GM12878 (cell line): ENCODE results near the gene KLHDC8A. TPM values are rescaled to one million over a fixed set of nuclear protein-coding genes. Genes with fewer than 3 reads are reported as not detected.
A peak's percentile ranks its signal among the peaks of the same experiment; 100 is the strongest.

Experiments used
- ATF2 ChIP-seq: IDR thresholded peaks from 2 replicates; pipeline ENCODE4 v1.6.1; 2012; ENCODE audit warnings: low read length, inconsistent platforms
- CHD1 ChIP-seq: IDR thresholded peaks from 2 replicates; pipeline ENCODE4 v1.6.1; 2012; ENCODE audit warnings: low read depth, low read length, improper control_type of control experiment
- CREB1 ChIP-seq: IDR thresholded peaks from 2 replicates; pipeline ENCODE4 v1.6.1; 2012; ENCODE audit warnings: low read depth, mild to moderate bottlenecking, inconsistent platforms
- EGR1 ChIP-seq, 2 experiments: IDR thresholded peaks; 1 replicate in 1 of 2; 2 replicates in 1 of 2; pipeline ENCODE4 v1.6.1; 2011 to 2012; ENCODE audit warnings: low read depth in 2 of 2, low read length in 2 of 2, borderline replicate concordance in 1 of 2, mild to moderate bottlenecking in 1 of 2, moderate library complexity in 1 of 2
- FOS ChIP-seq: IDR thresholded peaks from 3 replicates; pipeline ENCODE4 v1.6.1; 2011; ENCODE audit warnings: borderline replicate concordance; ENCODE audit not compliant: insufficient read length; ENCODE audit errors: extremely low read depth
- JUNB ChIP-seq: IDR thresholded peaks from 2 replicates; pipeline ENCODE4 v1.6.1; 2016; ENCODE audit warnings: antibody characterized with exemption, mild to moderate bottlenecking
- MLLT1 ChIP-seq: fragments of 450-650 bp; IDR thresholded peaks from 2 replicates; pipeline ENCODE4 v1.6.1; 2016; ENCODE audit warnings: mild to moderate bottlenecking
- NBN ChIP-seq: fragments of 450-650 bp; IDR thresholded peaks from 2 replicates; pipeline ENCODE4 v1.6.1; 2016
- NR2C1 ChIP-seq: fragments of 450-650 bp; IDR thresholded peaks from 2 replicates; pipeline ENCODE4 v1.6.1; 2017; ENCODE audit warnings: antibody characterized with exemption, mild to moderate bottlenecking, moderate library complexity
- NR2F1 ChIP-seq: fragments of 450-650 bp; conservative IDR thresholded peaks from 2 replicates; pipeline ENCODE4 v1.6.1; 2017; ENCODE audit warnings: mild to moderate bottlenecking
- PAX5 ChIP-seq: IDR thresholded peaks from 2 replicates; pipeline ENCODE4 v1.6.1; 2011; ENCODE audit warnings: low read depth, low read length, borderline replicate concordance
- PAX8 ChIP-seq: fragments of 450-650 bp; IDR thresholded peaks from 2 replicates; pipeline ENCODE4 v1.6.1; 2017; ENCODE audit warnings: mild to moderate bottlenecking, moderate library complexity
- POLR2A ChIP-seq: IDR thresholded peaks from 2 replicates; pipeline ENCODE4 v1.6.1; 2011; ENCODE audit warnings: low read depth, mild to moderate bottlenecking, low read length
- REST ChIP-seq: IDR thresholded peaks from 2 replicates; pipeline ENCODE4 v1.6.1; 2012; ENCODE audit warnings: mild to moderate bottlenecking, low read depth, low read length
- SMAD5 ChIP-seq: IDR thresholded peaks from 2 replicates; pipeline ENCODE4 v1.6.1; 2016; ENCODE audit warnings: antibody characterized with exemption, low read depth
- SP1 ChIP-seq: IDR thresholded peaks from one replicate; pipeline ENCODE4 v1.6.1; 2011; ENCODE audit warnings: low read depth, low read length
- SUPT20H ChIP-seq: IDR thresholded peaks from 2 replicates; pipeline ENCODE4 v1.6.1; 2011; ENCODE audit warnings: low read depth, mild to moderate bottlenecking, low read length, moderate library complexity, borderline replicate concordance; ENCODE audit not compliant: control insufficient read depth
- TBL1XR1 ChIP-seq: IDR thresholded peaks from 2 replicates; pipeline ENCODE4 v1.6.1; 2012; ENCODE audit warnings: low read depth, low read length, improper control_type of control experiment
- USF2 ChIP-seq: IDR thresholded peaks from 2 replicates; pipeline ENCODE4 v1.6.1; 2011; ENCODE audit warnings: low read depth, low read length, improper control_type of control experiment, borderline replicate concordance
- ZBTB4 ChIP-seq: fragments of 450-650 bp; formaldehyde crosslinking; IDR thresholded peaks from 2 replicates; pipeline ENCODE4 v1.4.0; 2022; ENCODE audit warnings: mild to moderate bottlenecking, moderate library complexity
- polyA plus RNA-seq, 11 experiments: library from polyadenylated mRNA; depleted of rRNA in 4 of 11; unstranded in 6 of 11; stranded (reverse) in 5 of 11; fragments of >200 nt; fragmentation: Nextera tagmentation in 4 of 11; fragmentation: Illumina TruSeq in 1 of 11; extraction: Ambion mirVana in 4 of 11; extraction: Trizol in 1 of 11; gene quantifications; 1 replicate in 1 of 11; 2 replicates in 10 of 11; pipeline versions ENCODE4 v1.2.1 to v1.2.3, GENCODE V29; 2011 to 2016; ENCODE audit warnings: inconsistent platforms in 2 of 11, missing spikeins in 2 of 11, low read depth in 1 of 11
- total RNA-seq, 4 experiments: library from RNA; depleted of rRNA in 3 of 4; stranded (reverse); fragments of >200 nt in 3 of 4; fragmentation: Illumina TruSeq in 1 of 4; extraction: Trizol in 1 of 4; gene quantifications; 2 replicates each; pipeline versions ENCODE4 v1.2.1 to v1.2.3, GENCODE V29; 2013 to 2021

Gene KLHDC8A
- total and polyA plus RNA-seq, 10 of the 15 experiments (the other 5 are each of a cell fraction or from before 2014, with no cell fraction given) = not detected

- TF ChIP-seq ZBTB4 (no peak), ATF2 (peak; percentile 99), USF2 (no peak), JUNB (peak; percentile 80), MLLT1 (peak; percentile 99), NR2C1 (peak; percentile 72), CREB1 (peak; percentile 89), SP1 (peak; percentile 91), SMAD5 (no peak), PAX5 (peak; percentile 99), EGR1 (IDR thresholded peaks at IDR 0.05; ENCODE audit: borderline replicate concordance in 1 of 2, low read depth in 2 of 2, low read length in 2 of 2) (peak in 1 of 2 experiments; percentile 90; a peak in 2 of 3 replicates), NR2F1 (peak; percentile 100), CHD1 (no peak), REST (peak; percentile 48; the same call in 1 of the 2 replicates), FOS (no peak), POLR2A (no peak), NBN (peak; percentile 99), SUPT20H (no peak), TBL1XR1 (peak; percentile 100), PAX8 (no peak)
Observed at GRCh38 chr1:205287767-205288559, 68.8 kb downstream of the KLHDC8A start (continued).
